H9 (cell line): Measurements from ENCODE around the gene ADCK2. TPM values are rescaled to one million over a fixed set of nuclear protein-coding genes. Genes with fewer than 3 reads are reported as not detected.

Experiments used
- DNase-seq: peaks from one replicate; pipeline ENCODE4 v3.0.0-alpha.2; 2017
- H2AFZ ChIP-seq: one replicate; pipeline ENCODE4 v1.6.1; 2013; ENCODE audit warnings: mild to moderate bottlenecking, low read length, control low read depth, moderate library complexity
- H2AK5ac ChIP-seq: 2 replicates; pipeline ENCODE4 v1.6.1; 2013; ENCODE audit warnings: low read length, control low read depth, mixed read lengths; ENCODE audit not compliant: insufficient read length
- H2BK120ac ChIP-seq: one replicate; pipeline ENCODE4 v1.6.1; 2013; ENCODE audit warnings: low read depth, mild to moderate bottlenecking, low read length, control low read depth, inconsistent platforms; ENCODE audit not compliant: poor library complexity, severe bottlenecking
- H2BK12ac ChIP-seq: 2 replicates; pipeline ENCODE4 v1.6.1; 2013; ENCODE audit warnings: low read length, control low read depth, mixed read lengths, low read depth; ENCODE audit not compliant: insufficient read length
- H2BK15ac ChIP-seq: 2 replicates; pipeline ENCODE4 v1.6.1; 2013; ENCODE audit warnings: low read depth, low read length, control low read depth
- H2BK20ac ChIP-seq: one replicate; pipeline ENCODE4 v1.6.1; 2013; ENCODE audit warnings: low read depth, mild to moderate bottlenecking, low read length, control low read depth, inconsistent platforms; ENCODE audit not compliant: poor library complexity, severe bottlenecking
- H2BK5ac ChIP-seq: 2 replicates; pipeline ENCODE4 v1.6.1; 2013; ENCODE audit warnings: low read length, control low read depth, mixed read lengths; ENCODE audit not compliant: insufficient read length
- H3K14ac ChIP-seq: 2 replicates; pipeline ENCODE4 v1.6.1; 2013; ENCODE audit warnings: low read length, control low read depth; ENCODE audit not compliant: insufficient read depth
- H3K18ac ChIP-seq: 2 replicates; pipeline ENCODE4 v1.6.1; 2013; ENCODE audit warnings: low read depth, mild to moderate bottlenecking, mixed read lengths, low read length, control low read depth; ENCODE audit not compliant: insufficient read length
- H3K23ac ChIP-seq: 2 replicates; pipeline ENCODE4 v1.6.1; 2013; ENCODE audit warnings: low read length, control low read depth, mixed read lengths, low read depth; ENCODE audit not compliant: insufficient read length
- H3K23me2 ChIP-seq: 2 replicates; pipeline ENCODE4 v1.6.1; 2013; ENCODE audit warnings: low read depth, mild to moderate bottlenecking, mixed read lengths, low read length, control low read depth; ENCODE audit not compliant: insufficient read length, poor library complexity, severe bottlenecking
- H3K27ac ChIP-seq: 2 replicates; pipeline ENCODE4 v1.5.1; 2013; ENCODE audit warnings: low read length, control low read depth, mixed read lengths, low read depth; ENCODE audit not compliant: insufficient read length
- H3K27me3 ChIP-seq: 2 replicates; pipeline ENCODE4 v1.6.1; 2013; ENCODE audit warnings: low read length, control low read depth, inconsistent platforms; ENCODE audit not compliant: insufficient read depth
- H3K4ac ChIP-seq: 2 replicates; pipeline ENCODE4 v1.6.1; 2013; ENCODE audit warnings: low read depth, mild to moderate bottlenecking, control low read depth, inconsistent platforms, low read length, moderate library complexity
- H3K4me1 ChIP-seq: 2 replicates; pipeline ENCODE4 v1.6.1; 2013; ENCODE audit warnings: low read length, control low read depth, inconsistent platforms; ENCODE audit not compliant: insufficient read depth
- H3K4me2 ChIP-seq: 2 replicates; pipeline ENCODE4 v1.6.1; 2013; ENCODE audit warnings: low read length, control low read depth, mixed read lengths; ENCODE audit not compliant: insufficient read length, insufficient read depth
- H3K56ac ChIP-seq: 2 replicates; pipeline ENCODE4 v1.6.1; 2013; ENCODE audit warnings: low read depth, mild to moderate bottlenecking, mixed read lengths, low read length, control low read depth; ENCODE audit not compliant: insufficient read length
- H3K79me1 ChIP-seq: 2 replicates; pipeline ENCODE4 v1.6.1; 2013; ENCODE audit warnings: low read depth, mild to moderate bottlenecking, moderate library complexity, low read length, control low read depth, inconsistent platforms; ENCODE audit not compliant: insufficient read depth, poor library complexity, severe bottlenecking
- H3K79me2 ChIP-seq: 2 replicates; pipeline ENCODE4 v1.6.1; 2013; ENCODE audit warnings: low read length, control low read depth, inconsistent platforms; ENCODE audit not compliant: insufficient read depth
- H3K9ac ChIP-seq: 2 replicates; pipeline ENCODE4 v1.6.1; 2013; ENCODE audit warnings: low read length, control low read depth, mixed read lengths; ENCODE audit not compliant: insufficient read length; ENCODE audit errors: extremely low read depth
- H3K9me3 ChIP-seq: one replicate; pipeline ENCODE4 v1.6.1; 2013; ENCODE audit warnings: low read depth, low read length, inconsistent platforms; ENCODE audit not compliant: control insufficient read depth
- H3T11ph ChIP-seq: one replicate; pipeline ENCODE4 v1.6.1; 2013; ENCODE audit warnings: mild to moderate bottlenecking, low read length, control low read depth, inconsistent platforms
- H4K20me1 ChIP-seq: one replicate; pipeline ENCODE4 v1.6.1; 2013; ENCODE audit not compliant: control insufficient read depth, insufficient read length, insufficient read depth
- H4K5ac ChIP-seq: 2 replicates; pipeline ENCODE4 v1.6.1; 2013; ENCODE audit warnings: low read depth, mild to moderate bottlenecking, mixed read lengths, low read length, control low read depth; ENCODE audit not compliant: insufficient read length
- H4K8ac ChIP-seq: replicated peaks from 2 replicates; pipeline ENCODE4 v1.6.1; 2013; ENCODE audit warnings: low read length, control low read depth, mixed read lengths, low read depth; ENCODE audit not compliant: insufficient read length
- H4K91ac ChIP-seq: 2 replicates; pipeline ENCODE4 v1.6.1; 2013; ENCODE audit warnings: low read depth, mild to moderate bottlenecking, moderate library complexity, mixed read lengths, low read length, control low read depth; ENCODE audit not compliant: insufficient read length
- H3K27ac Mint-ChIP-seq, 3 experiments: 2 replicates in 2 of 3; 3 replicates in 1 of 3; pipeline ENCODE4 v1.8.0; 2020 to 2021; ENCODE audit warnings: mixed read lengths in 3 of 3, mild to moderate bottlenecking in 1 of 3, moderate library complexity in 1 of 3
- H3K27me3 Mint-ChIP-seq: 2 replicates; pipeline ENCODE4 v1.8.0; 2021; ENCODE audit warnings: low read depth, mild to moderate bottlenecking, moderate library complexity, mixed read lengths
- H3K36me3 Mint-ChIP-seq, 3 experiments: 2 replicates in 2 of 3; 3 replicates in 1 of 3; pipeline ENCODE4 v1.8.0; 2020 to 2021; ENCODE audit warnings: low read depth in 3 of 3, mixed read lengths in 3 of 3; ENCODE audit not compliant: insufficient read depth in 1 of 3
- H3K4me1 Mint-ChIP-seq, 2 experiments: 2 replicates each; pipeline ENCODE4 v1.8.0; 2020; ENCODE audit warnings: mixed read lengths in 2 of 2
- H3K4me3 Mint-ChIP-seq, 2 experiments: 2 replicates in 1 of 2; 3 replicates in 1 of 2; pipeline ENCODE4 v1.8.0; 2020 to 2021; ENCODE audit warnings: mild to moderate bottlenecking in 2 of 2, mixed read lengths in 2 of 2, moderate library complexity in 1 of 2
- H3K9me3 Mint-ChIP-seq, 2 experiments: 2 replicates in 1 of 2; 3 replicates in 1 of 2; pipeline ENCODE4 v1.8.0; 2020; ENCODE audit warnings: mild to moderate bottlenecking in 2 of 2, mixed read lengths in 2 of 2, moderate library complexity in 1 of 2
- WGBS: extraction: QIAGEN DNeasy Blood & Tissue Kit; methylation state at CpG from one replicate; pipeline ENCODE4 v1.1.7; 2013; ENCODE audit warnings: missing lambda C conversion rate, low lambda C conversion rate, mixed read lengths; ENCODE audit not compliant: insufficient read length; ENCODE audit errors: extremely low coverage; 5-methylcytosine and 5-hydroxymethylcytosine counted together
- total RNA-seq: library from RNA; stranded (reverse); gene quantifications from 2 replicates; pipeline ENCODE4 v1.2.1, GENCODE V29; 2021
- TF ChIP-seq, protein P1 (sequence below): fragments of 200-600 bp; sonication (generic); conservative IDR thresholded peaks from 3 replicates; pipeline ENCODE4 v1.8.0; 2021; ENCODE audit warnings: antibody characterized with exemption, mild to moderate bottlenecking

Gene ADCK2
- total RNA-seq, 1 experiment from 2014 or later: 12.4 TPM

DNA sequence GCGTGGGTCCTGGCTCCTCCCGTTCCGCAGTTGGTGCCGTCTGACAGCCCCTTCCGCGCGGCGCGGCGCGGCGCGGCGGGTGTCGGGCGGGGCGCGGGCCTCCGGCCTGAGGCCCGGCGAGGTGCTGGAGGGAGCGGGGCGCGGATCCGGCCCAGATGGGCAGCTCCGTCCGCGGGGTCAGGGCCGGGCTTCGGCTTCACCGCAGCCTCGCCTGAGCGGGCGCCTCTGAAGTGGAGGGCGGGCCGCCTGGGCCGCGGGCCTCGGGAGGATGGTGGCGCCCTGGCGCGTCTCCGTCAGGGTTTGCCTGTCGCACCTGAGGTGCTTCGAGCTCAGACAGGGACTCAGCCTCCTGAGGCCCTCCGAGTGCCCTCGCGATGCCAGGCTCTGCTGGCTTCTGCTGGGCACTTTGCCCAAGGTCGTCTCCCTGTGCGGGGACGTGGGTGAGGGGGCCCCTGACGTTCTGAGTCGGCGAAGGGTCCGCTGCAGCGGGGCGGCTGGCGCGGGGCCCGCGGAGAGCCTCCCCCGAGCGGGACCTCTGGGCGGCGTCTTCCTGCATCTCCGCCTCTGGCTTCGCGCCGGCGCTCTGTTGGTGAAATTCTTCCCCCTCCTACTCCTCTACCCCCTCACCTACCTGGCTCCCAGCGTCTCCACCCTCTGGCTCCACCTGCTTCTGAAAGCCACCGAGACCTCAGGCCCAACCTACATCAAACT, 473 bp downstream of the ADCK2 start:
- Histone ChIP-seq H3K18ac (no peak overlapping the region), H2BK20ac (no peak overlapping the region), H4K91ac (no peak overlapping the region), H2BK5ac (no peak overlapping the region), H2BK15ac (no peak overlapping the region), H2BK120ac (no peak overlapping the region), H4K20me1 (no peaks in the 10 kb centered on the region), H3K9ac (no peak overlapping the region), H3K9me3 (no peaks in the 10 kb centered on the region), H3K27me3 (no peaks in the 10 kb centered on the region; the same call in 1 of the 2 replicates), H3K79me1 (no peaks in the 10 kb centered on the region), H3K79me2 (no peaks in the 10 kb centered on the region), H3K4ac (no peak overlapping the region), H3T11ph (no peak overlapping the region), H3K23me2 (peaks cover 6% of the 10 kb centered on the region), H2BK12ac (no peak overlapping the region), H3K27ac (no peak overlapping the region), H2AFZ (no peak overlapping the region), H3K56ac (no peak overlapping the region), H4K5ac (no peak overlapping the region), H2AK5ac (no peak overlapping the region), H3K23ac (no peak overlapping the region), H4K8ac (no peak overlapping the region), H3K4me1 (no peaks in the 10 kb centered on the region; the same call in 1 of the 2 replicates), H3K14ac (0 out of 2 replicates have a peak overlapping the region, but pooled peaks have one; percentile 0), H3K4me2 (peak overlapping the region; percentile 55)
- peak; percentile 78 for DNase-seq
- no CpG with 5 or more reads among the region's 72 CpGs for WGBS
- peaks cover 15 to 18% of the 10 kb centered on the region in 2 experiments for H3K4me1 Mint-ChIP-seq
- H3K9me3 Mint-ChIP-seq: no peaks in the 10 kb centered on the region
- H3K27me3 Mint-ChIP-seq: peaks cover 3% of the 10 kb centered on the region; the same call in 1 of the 2 replicates
- peaks cover 0 to 3% (median 0%) of the 10 kb centered on the region in 3 experiments; a peak in 2 of 7 replicates for H3K36me3 Mint-ChIP-seq
- H3K27ac Mint-ChIP-seq: no peak overlapping the region
- peak overlapping the region; percentile 72 to 85 for H3K4me3 Mint-ChIP-seq
- TF ChIP-seq, protein P1, sequence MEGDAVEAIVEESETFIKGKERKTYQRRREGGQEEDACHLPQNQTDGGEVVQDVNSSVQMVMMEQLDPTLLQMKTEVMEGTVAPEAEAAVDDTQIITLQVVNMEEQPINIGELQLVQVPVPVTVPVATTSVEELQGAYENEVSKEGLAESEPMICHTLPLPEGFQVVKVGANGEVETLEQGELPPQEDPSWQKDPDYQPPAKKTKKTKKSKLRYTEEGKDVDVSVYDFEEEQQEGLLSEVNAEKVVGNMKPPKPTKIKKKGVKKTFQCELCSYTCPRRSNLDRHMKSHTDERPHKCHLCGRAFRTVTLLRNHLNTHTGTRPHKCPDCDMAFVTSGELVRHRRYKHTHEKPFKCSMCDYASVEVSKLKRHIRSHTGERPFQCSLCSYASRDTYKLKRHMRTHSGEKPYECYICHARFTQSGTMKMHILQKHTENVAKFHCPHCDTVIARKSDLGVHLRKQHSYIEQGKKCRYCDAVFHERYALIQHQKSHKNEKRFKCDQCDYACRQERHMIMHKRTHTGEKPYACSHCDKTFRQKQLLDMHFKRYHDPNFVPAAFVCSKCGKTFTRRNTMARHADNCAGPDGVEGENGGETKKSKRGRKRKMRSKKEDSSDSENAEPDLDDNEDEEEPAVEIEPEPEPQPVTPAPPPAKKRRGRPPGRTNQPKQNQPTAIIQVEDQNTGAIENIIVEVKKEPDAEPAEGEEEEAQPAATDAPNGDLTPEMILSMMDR: no peak
